A673 (cell line): ENCODE data around the gene AIP. TPM values are rescaled to one million over a fixed set of nuclear protein-coding genes. Genes with fewer than 3 reads are reported as not detected.

ENCODE experiments used
- BruUV-seq: library from RNA; stranded (reverse); fragments of 400-500 nt; replicated peaks from 2 replicates; lab custom pipeline; 2021; lab: Mats Ljungman, UMichigan
- CTCF ChIA-PET: fragments of 300-600 bp; sonication (Branson Sonifier 250); formaldehyde crosslinking; loops from one replicate; lab custom pipeline; 2022; ENCODE audit warnings: antibody characterized with exemption; lab: Charles Lee
- POLR2A ChIA-PET: fragments of 300-600 bp; sonication (Branson Sonifier 250); formaldehyde crosslinking; loops from one replicate; lab custom pipeline; 2022; ENCODE audit warnings: antibody characterized with exemption; ENCODE audit not compliant: low non-redundant PET; lab: Charles Lee
- DNase-seq: peaks from one replicate; pipeline ENCODE4 v3.0.0-alpha.2; 2015; ENCODE audit warnings: low spot score
- H3K27ac ChIP-seq: fragments of 200-600 bp; sonication (generic); 2 replicates; pipeline ENCODE4 v1.5.1; 2016; ENCODE audit warnings: mixed run types, low read depth, mild to moderate bottlenecking, mixed read lengths, antibody characterized with exemption, low read length; ENCODE audit not compliant: poor library complexity, severe bottlenecking
- H3K27me3 ChIP-seq: fragments of 200-600 bp; sonication (generic); replicated peaks from 2 replicates; pipeline ENCODE4 v1.6.1; 2017; ENCODE audit warnings: mixed run types, low read depth, mild to moderate bottlenecking, mixed read lengths, antibody characterized with exemption, low read length; ENCODE audit not compliant: insufficient read depth, poor library complexity
- H3K36me3 ChIP-seq: fragments of 200-600 bp; sonication (generic); 2 replicates; pipeline ENCODE4 v1.6.1; 2016; ENCODE audit warnings: mixed run types, mild to moderate bottlenecking, mixed read lengths, antibody characterized with exemption, low read length; ENCODE audit not compliant: insufficient read depth, poor library complexity, severe bottlenecking
- H3K4me1 ChIP-seq: fragments of 200-600 bp; sonication (generic); 2 replicates; pipeline ENCODE4 v1.6.1; 2017; ENCODE audit warnings: mixed run types, mild to moderate bottlenecking, mixed read lengths, antibody characterized with exemption, low read length; ENCODE audit not compliant: insufficient read depth, poor library complexity, severe bottlenecking
- H3K4me3 ChIP-seq: fragments of 200-600 bp; sonication (generic); 2 replicates; pipeline ENCODE4 v1.5.1; 2016; ENCODE audit warnings: low read depth, mixed run types, mild to moderate bottlenecking, mixed read lengths, low read length; ENCODE audit not compliant: poor library complexity, severe bottlenecking
- H3K9me3 ChIP-seq: fragments of 200-600 bp; sonication (generic); 2 replicates; pipeline ENCODE4 v1.6.1; 2016; ENCODE audit warnings: mixed run types, low read depth, mild to moderate bottlenecking, mixed read lengths, antibody characterized with exemption, low read length; ENCODE audit not compliant: poor library complexity, severe bottlenecking
- EZH2 ChIP-seq: fragments of 200-600 bp; sonication (generic); IDR thresholded peaks from 2 replicates; pipeline ENCODE4 v1.6.1; 2017; ENCODE audit warnings: borderline replicate concordance, low read depth, mild to moderate bottlenecking, mixed read lengths, antibody characterized with exemption, low read length; ENCODE audit not compliant: poor library complexity, severe bottlenecking
- intact Hi-C: fragments of 100-400 bp; cut with micrococcal nuclease; formaldehyde crosslinking; loops from one replicate; pipeline ENCODE4 v1.10.0; 2022; ENCODE audit not compliant: unreplicated experiment
- microRNA-seq: library from miRNA; unstranded; fragments of <30 nt; microRNA quantifications from one replicate; pipeline ENCODE4 v1.2.0, GENCODE V29; 2021
- total RNA-seq: library from RNA; stranded (reverse); gene quantifications from 2 replicates; pipeline ENCODE4 v1.2.3, GENCODE V29; 2021
- TF ChIP-seq, protein P1 (sequence below): fragments of 300-800, 200-600 bp; sonication (generic); conservative IDR thresholded peaks from 2 replicates; pipeline ENCODE4 v1.5.1; 2017; ENCODE audit warnings: low read depth, mild to moderate bottlenecking, antibody characterized with exemption, low read length, moderate library complexity, mixed read lengths

The AIP gene
- total RNA-seq, 1 experiment from 2014 or later = 66.0 TPM

DNA sequence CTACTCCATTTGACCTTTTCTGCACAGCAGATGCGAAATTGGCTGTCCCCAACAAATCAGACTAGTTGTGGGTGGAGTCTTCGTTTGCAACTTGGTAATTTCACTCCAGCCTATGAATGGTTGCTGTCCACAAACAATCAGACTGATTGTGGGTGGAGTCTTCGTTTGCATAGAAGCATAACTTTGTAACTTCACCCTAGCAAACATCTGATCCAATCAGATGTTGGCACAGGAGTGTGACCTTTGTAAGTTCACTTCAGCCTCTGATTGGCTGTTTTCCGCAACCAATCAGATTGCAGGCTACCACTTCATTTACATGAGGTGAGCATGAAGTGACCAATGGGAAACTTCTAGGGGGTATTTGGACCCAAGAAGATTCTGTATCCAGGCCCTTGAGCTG lies 56.7 kb downstream of the AIP start:
- CTCF ChIA-PET = no interaction called here
- POLR2A ChIA-PET = no interaction called here

More for the DNA sequence above, 56.7 kb downstream of the AIP start:
- intact Hi-C loops = no loop called here
- no peak for TF ChIP-seq EZH2
- TF ChIP-seq, protein P1, sequence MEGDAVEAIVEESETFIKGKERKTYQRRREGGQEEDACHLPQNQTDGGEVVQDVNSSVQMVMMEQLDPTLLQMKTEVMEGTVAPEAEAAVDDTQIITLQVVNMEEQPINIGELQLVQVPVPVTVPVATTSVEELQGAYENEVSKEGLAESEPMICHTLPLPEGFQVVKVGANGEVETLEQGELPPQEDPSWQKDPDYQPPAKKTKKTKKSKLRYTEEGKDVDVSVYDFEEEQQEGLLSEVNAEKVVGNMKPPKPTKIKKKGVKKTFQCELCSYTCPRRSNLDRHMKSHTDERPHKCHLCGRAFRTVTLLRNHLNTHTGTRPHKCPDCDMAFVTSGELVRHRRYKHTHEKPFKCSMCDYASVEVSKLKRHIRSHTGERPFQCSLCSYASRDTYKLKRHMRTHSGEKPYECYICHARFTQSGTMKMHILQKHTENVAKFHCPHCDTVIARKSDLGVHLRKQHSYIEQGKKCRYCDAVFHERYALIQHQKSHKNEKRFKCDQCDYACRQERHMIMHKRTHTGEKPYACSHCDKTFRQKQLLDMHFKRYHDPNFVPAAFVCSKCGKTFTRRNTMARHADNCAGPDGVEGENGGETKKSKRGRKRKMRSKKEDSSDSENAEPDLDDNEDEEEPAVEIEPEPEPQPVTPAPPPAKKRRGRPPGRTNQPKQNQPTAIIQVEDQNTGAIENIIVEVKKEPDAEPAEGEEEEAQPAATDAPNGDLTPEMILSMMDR = no peak
- BruUV-seq = no TSS peak
- no peak overlapping the region for H3K27ac ChIP-seq
- no peaks in the 10 kb centered on the region for H3K27me3 ChIP-seq
- no peak overlapping the region for H3K4me3 ChIP-seq
- peaks cover 12% of the 10 kb centered on the region for H3K9me3 ChIP-seq
- H3K4me1 ChIP-seq = no peaks in the 10 kb centered on the region
- peak; percentile 47 for DNase-seq
- no peaks in the 10 kb centered on the region for H3K36me3 ChIP-seq

Small RNA genes lying within 50 kb of the gene (microRNA-seq; reads per million reads assigned to microRNA genes)
- gene MIR6752 = 1.1 reads per million

Other genes starting within 250 kb of the AIP start
- gene GRK2, start 216.6 kb upstream of the AIP start, total RNA-seq = 88.6 and 92.6 TPM in 2 replicates
- 94.2 and 101 TPM in 2 replicates for gene ANKRD13D, start 193.7 kb upstream of the AIP start, total RNA-seq
- 5.5 and 7.8 TPM in 2 replicates for gene SSH3, start 179.5 kb upstream of the AIP start, total RNA-seq
- gene POLD4, start 129.5 kb upstream of the AIP start, total RNA-seq = 13.2 and 14.3 TPM in 2 replicates
- 0.69 and 0.87 TPM in 2 replicates for gene CLCF1, start 109.4 kb upstream of the AIP start, total RNA-seq
- 43.0 and 55.0 TPM in 2 replicates for gene RAD9A, start 91.0 kb upstream of the AIP start, total RNA-seq
- 239 TPM in 2 replicates for gene PPP1CA, start 81.2 kb upstream of the AIP start, total RNA-seq
- gene TBC1D10C, start 78.9 kb upstream of the AIP start, total RNA-seq = not detected in 2 replicates
- 0.13 and 0.28 TPM in 2 replicates for gene CARNS1, start 67.3 kb upstream of the AIP start, total RNA-seq
- gene RPS6KB2, start 54.5 kb upstream of the AIP start, total RNA-seq = 58.8 and 65.0 TPM in 2 replicates
- 0.56 and 1.3 TPM in 2 replicates for gene PTPRCAP, start 45.3 kb upstream of the AIP start, total RNA-seq
- 92.5 and 96.6 TPM in 2 replicates for gene CORO1B, start 39.5 kb upstream of the AIP start, total RNA-seq
- not detected in 2 replicates for gene GPR152, start 30.3 kb upstream of the AIP start, total RNA-seq
- not detected in 2 replicates for gene CABP4, start 27.7 kb upstream of the AIP start, total RNA-seq
- gene TMEM134, start 13.8 kb upstream of the AIP start, total RNA-seq = 36.0 and 40.3 TPM in 2 replicates
- 55.9 and 60.9 TPM in 2 replicates for gene PITPNM1, start 22.3 kb downstream of the AIP start, total RNA-seq
- 48.1 and 51.3 TPM in 2 replicates for gene CDK2AP2, start 25.1 kb downstream of the AIP start, total RNA-seq
- gene CABP2, start 40.4 kb downstream of the AIP start, total RNA-seq = not detected in 2 replicates
- gene GSTP1, start 100.8 kb downstream of the AIP start, total RNA-seq = 1,211 and 1,270 TPM in 2 replicates
- 250 and 275 TPM in 2 replicates for gene NDUFV1, start 123.9 kb downstream of the AIP start, total RNA-seq
- 3.4 and 4.7 TPM in 2 replicates for gene NUDT8, start 146.9 kb downstream of the AIP start, total RNA-seq
- not detected in 2 replicates for gene TBX10, start 156.7 kb downstream of the AIP start, total RNA-seq
- not detected in 2 replicates for gene ACY3, start 167.7 kb downstream of the AIP start, total RNA-seq
- not detected in 2 replicates for gene ALDH3B2, start 191.6 kb downstream of the AIP start, total RNA-seq